OCI-LY1 (cell line): ENCODE measurements around the gene CHSY1.

Experiments
- H2AFZ ChIP-seq: fragments of 200-600 bp; sonication (generic), shearing (Covaris generic); 2 replicates; pipeline ENCODE4 v1.6.0; 2014; ENCODE audit warnings: antibody characterized with exemption, mild to moderate bottlenecking, low read length
- H3F3A ChIP-seq: fragments of 200-600 bp; sonication (generic), shearing (Covaris generic); 2 replicates; pipeline ENCODE4 v1.6.0; 2014; ENCODE audit warnings: mild to moderate bottlenecking, antibody characterized with exemption, low read length, moderate library complexity; ENCODE audit not compliant: insufficient read depth
- H3K27ac ChIP-seq: fragments of 200-600 bp; sonication (generic); 2 replicates; pipeline ENCODE4 v1.5.1; 2014; ENCODE audit warnings: low read length, mixed run types, mild to moderate bottlenecking, low read depth; ENCODE audit not compliant: poor library complexity, severe bottlenecking
- H3K27me3 ChIP-seq: fragments of 200-600 bp; sonication (generic); 2 replicates; pipeline ENCODE4 v1.6.0; 2014; ENCODE audit warnings: antibody characterized with exemption, mild to moderate bottlenecking, low read length, moderate library complexity; ENCODE audit not compliant: insufficient read depth
- H3K36me3 ChIP-seq: fragments of 200-600 bp; sonication (generic); 2 replicates; pipeline ENCODE4 v1.6.1; 2014; ENCODE audit warnings: mild to moderate bottlenecking, antibody characterized with exemption, low read length, moderate library complexity, mixed read lengths; ENCODE audit not compliant: insufficient read depth
- H3K4me1 ChIP-seq: fragments of 200-600 bp; sonication (generic); 2 replicates; pipeline ENCODE4 v1.5.1; 2014; ENCODE audit warnings: mild to moderate bottlenecking, low read length, moderate library complexity; ENCODE audit not compliant: insufficient read depth, severe bottlenecking
- H3K4me2 ChIP-seq: fragments of 200-600 bp; sonication (generic), shearing (Covaris generic); 2 replicates; pipeline ENCODE4 v1.6.1; 2014; ENCODE audit warnings: low read length
- H3K4me3 ChIP-seq: fragments of 200-600 bp; sonication (generic); 2 replicates; pipeline ENCODE4 v1.5.1; 2014; ENCODE audit warnings: low read length, low read depth, mild to moderate bottlenecking, mixed read lengths; ENCODE audit not compliant: poor library complexity, severe bottlenecking
- H3K79me2 ChIP-seq: fragments of 200-600 bp; shearing (Covaris generic); 2 replicates; pipeline ENCODE4 v1.6.1; 2016; ENCODE audit warnings: mixed run types, low read length, mixed read lengths; ENCODE audit not compliant: insufficient read depth
- H3K9ac ChIP-seq: fragments of 200-600 bp; sonication (generic), shearing (Covaris generic); 2 replicates; pipeline ENCODE4 v1.6.1; 2014; ENCODE audit warnings: mild to moderate bottlenecking, low read length, mixed read lengths
- H3K9me2 ChIP-seq: fragments of 200-600 bp; sonication (generic), shearing (Covaris generic); 2 replicates; pipeline ENCODE4 v1.6.1; 2014; ENCODE audit warnings: low read depth, mild to moderate bottlenecking, low read length, mixed read lengths
- H3K9me3 ChIP-seq: fragments of 200-600 bp; shearing (Covaris generic); 2 replicates; pipeline ENCODE4 v1.6.1; 2014; ENCODE audit warnings: low read length, mixed read lengths
- H4K20me1 ChIP-seq: fragments of 200-600 bp; sonication (generic), shearing (Covaris generic); 2 replicates; pipeline ENCODE4 v1.6.0; 2016; ENCODE audit warnings: mild to moderate bottlenecking, low read length; ENCODE audit not compliant: insufficient read depth
- EZH2 ChIP-seq: fragments of 200-600 bp; sonication (generic), shearing (Covaris generic); IDR thresholded peaks from 2 replicates; pipeline ENCODE4 v1.8.0; 2017; ENCODE audit warnings: borderline replicate concordance, mixed run types, mild to moderate bottlenecking, antibody characterized with exemption, low read length, moderate library complexity, mixed read lengths
- TF ChIP-seq, protein P1 (sequence below): fragments of 200-600 bp; sonication (generic), shearing (Covaris generic); IDR thresholded peaks from 2 replicates; pipeline ENCODE4 v1.5.1; 2017; ENCODE audit warnings: mild to moderate bottlenecking, antibody characterized with exemption, low read length, moderate library complexity, mixed read lengths

Gene CHSY1

DNA sequence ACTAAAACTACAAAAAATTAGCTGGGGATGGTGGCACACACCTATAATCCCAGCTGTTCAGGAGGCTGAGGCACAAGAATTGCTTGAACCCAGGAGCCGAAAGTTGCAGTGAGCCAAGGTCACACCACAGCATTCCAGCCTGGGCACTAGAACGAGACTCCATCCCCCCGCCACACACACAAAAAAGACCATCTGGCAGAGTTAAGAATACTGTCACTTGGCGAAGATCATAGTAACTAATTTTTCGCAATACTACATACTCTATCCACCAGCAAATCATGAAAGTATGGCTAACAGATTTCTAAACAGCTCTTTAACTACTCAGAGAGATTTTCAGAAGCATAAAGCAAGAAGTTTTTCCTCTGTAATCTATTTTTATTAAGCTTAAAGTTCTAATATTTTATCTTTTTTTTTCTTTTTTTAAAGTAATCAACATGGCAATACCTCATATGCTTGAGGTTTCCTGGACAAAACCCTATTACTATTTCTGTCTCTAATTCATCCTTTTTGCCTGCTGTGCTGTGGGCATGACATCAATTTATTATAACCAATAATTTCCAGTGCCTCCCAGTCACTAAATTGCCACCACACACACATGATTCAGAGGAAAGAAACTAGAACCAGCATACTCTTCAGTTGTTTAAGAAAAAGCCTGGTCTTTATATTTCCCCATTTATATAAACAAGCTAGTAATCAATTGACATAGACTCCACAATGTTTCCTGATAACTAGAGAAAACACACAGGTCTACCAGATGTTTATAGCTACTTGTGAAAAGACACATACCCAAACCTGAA, 46.9 kb downstream of the CHSY1 start:
- Histone ChIP-seq H3K36me3 (no peaks in the 10 kb centered on the region), H3F3A (no peaks in the 10 kb centered on the region), H4K20me1 (no peaks in the 10 kb centered on the region), H3K4me3 (no peak overlapping the region), H3K4me2 (no peak overlapping the region), H3K9me3 (no peaks in the 10 kb centered on the region), H3K9me2 (no peaks in the 10 kb centered on the region), H3K4me1 (no peaks in the 10 kb centered on the region), H3K79me2 (no peaks in the 10 kb centered on the region), H3K9ac (no peak overlapping the region), H2AFZ (no peak overlapping the region), H3K27me3 (no peaks in the 10 kb centered on the region), H3K27ac (no peak overlapping the region)
- no peak for TF ChIP-seq EZH2
- TF ChIP-seq, protein P1, sequence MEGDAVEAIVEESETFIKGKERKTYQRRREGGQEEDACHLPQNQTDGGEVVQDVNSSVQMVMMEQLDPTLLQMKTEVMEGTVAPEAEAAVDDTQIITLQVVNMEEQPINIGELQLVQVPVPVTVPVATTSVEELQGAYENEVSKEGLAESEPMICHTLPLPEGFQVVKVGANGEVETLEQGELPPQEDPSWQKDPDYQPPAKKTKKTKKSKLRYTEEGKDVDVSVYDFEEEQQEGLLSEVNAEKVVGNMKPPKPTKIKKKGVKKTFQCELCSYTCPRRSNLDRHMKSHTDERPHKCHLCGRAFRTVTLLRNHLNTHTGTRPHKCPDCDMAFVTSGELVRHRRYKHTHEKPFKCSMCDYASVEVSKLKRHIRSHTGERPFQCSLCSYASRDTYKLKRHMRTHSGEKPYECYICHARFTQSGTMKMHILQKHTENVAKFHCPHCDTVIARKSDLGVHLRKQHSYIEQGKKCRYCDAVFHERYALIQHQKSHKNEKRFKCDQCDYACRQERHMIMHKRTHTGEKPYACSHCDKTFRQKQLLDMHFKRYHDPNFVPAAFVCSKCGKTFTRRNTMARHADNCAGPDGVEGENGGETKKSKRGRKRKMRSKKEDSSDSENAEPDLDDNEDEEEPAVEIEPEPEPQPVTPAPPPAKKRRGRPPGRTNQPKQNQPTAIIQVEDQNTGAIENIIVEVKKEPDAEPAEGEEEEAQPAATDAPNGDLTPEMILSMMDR = no peak

DNA sequence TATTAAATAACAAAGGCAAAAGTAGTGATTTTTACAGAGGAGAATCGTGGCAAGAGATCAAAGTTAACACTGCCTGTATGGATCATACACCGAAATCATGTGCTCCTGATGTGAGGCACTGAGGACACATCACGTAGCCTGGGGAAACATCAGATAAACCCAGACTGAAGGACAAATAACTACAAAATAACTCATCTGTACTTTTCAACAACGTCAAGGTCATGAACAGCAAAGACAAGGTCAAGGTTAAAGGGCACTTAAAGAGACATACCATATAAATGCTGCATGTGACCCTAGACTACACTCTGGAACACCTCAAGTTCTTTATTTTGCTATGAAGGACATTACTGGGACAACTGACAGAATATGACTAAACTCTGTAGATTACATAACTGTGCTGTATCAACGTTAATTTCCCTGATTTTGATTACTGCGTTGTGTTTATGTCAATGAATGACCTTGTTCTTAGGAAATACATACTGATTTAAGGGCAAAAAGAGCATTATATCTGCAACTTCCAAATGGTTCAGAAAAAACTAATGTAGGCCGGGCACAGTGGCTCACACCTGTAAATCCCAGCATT, 48.1 kb downstream of the CHSY1 start:
- Histone ChIP-seq H3K27ac (no peak overlapping the region), H3K27me3 (no peaks in the 10 kb centered on the region), H3F3A (no peaks in the 10 kb centered on the region), H3K4me3 (no peak overlapping the region), H3K9me2 (no peaks in the 10 kb centered on the region), H3K9me3 (no peaks in the 10 kb centered on the region), H2AFZ (no peak overlapping the region), H3K4me1 (no peaks in the 10 kb centered on the region), H3K36me3 (no peaks in the 10 kb centered on the region), H3K79me2 (no peaks in the 10 kb centered on the region), H3K4me2 (no peak overlapping the region), H3K9ac (no peak overlapping the region), H4K20me1 (no peaks in the 10 kb centered on the region)
- TF ChIP-seq, protein P1 = no peak
- no peak for TF ChIP-seq EZH2

DNA sequence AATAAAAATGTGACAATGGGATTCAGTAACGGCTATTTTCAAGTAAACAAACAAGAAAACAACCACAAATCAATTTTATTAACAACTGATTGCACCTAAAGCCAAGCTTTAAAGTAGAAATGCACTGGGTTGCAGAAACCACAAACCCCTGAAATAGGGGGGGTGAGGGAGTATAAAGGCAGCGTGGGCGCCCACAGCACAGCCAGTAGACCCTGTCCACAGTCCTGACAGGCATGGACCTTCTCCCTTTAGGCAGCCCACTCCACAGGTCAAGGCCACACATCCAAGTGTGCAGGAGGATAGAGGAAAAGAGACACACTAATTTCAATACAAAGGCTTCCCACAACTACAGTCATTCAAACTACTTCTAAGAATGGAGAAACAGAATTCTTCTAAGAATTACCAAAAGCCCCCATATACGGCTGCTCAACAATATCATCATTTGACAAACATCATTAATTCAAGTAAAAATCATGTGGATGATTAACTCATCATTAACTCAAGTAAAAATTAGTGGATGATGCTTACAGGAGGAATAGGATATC, 48.7 kb downstream of the CHSY1 start:
- no peak overlapping the region for H3K27ac ChIP-seq
- H3K9ac ChIP-seq = no peak overlapping the region
- no peaks in the 10 kb centered on the region for H3K4me1 ChIP-seq
- no peaks in the 10 kb centered on the region for H3K36me3 ChIP-seq
- no peak overlapping the region for H3K4me3 ChIP-seq
- no peaks in the 10 kb centered on the region for H3K9me2 ChIP-seq
- no peaks in the 10 kb centered on the region for H3K9me3 ChIP-seq
- H3K27me3 ChIP-seq = no peaks in the 10 kb centered on the region
- H3F3A ChIP-seq = no peaks in the 10 kb centered on the region
- no peak overlapping the region for H3K4me2 ChIP-seq
- H4K20me1 ChIP-seq = no peaks in the 10 kb centered on the region
- no peak for TF ChIP-seq EZH2
- TF ChIP-seq, protein P1 = no peak
- H2AFZ ChIP-seq = no peak overlapping the region
- no peaks in the 10 kb centered on the region for H3K79me2 ChIP-seq
